ENCODE measurements around the gene PRR18. TPM values are rescaled to one million over a fixed set of nuclear protein-coding genes. Genes with fewer than 3 reads are reported as not detected.

The PRR18 gene
- total and polyA plus RNA-seq, 2 donors from 2014 or later, result 0.19 TPM; not detected in 1

DNA sequence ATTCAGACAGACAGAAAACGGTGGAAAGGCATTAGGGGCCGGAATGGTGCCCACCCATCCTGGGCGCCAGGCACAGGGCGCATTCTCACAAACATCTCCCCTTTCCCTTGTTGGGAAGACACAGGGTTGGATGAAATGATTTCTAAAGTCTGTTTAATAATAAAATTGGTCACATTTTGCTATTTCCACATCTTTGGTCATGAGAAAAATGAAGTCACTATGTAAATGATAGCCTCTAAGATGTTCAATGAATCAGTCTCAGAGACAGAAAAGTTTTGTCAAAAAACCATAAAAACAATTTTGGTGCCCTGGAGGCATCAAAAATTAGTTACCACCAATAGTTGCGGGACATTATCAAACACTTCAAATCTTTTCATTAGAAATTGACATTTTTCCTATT is 40.7 kb downstream of the PRR18 start:
- TF ChIP-seq, protein P1, sequence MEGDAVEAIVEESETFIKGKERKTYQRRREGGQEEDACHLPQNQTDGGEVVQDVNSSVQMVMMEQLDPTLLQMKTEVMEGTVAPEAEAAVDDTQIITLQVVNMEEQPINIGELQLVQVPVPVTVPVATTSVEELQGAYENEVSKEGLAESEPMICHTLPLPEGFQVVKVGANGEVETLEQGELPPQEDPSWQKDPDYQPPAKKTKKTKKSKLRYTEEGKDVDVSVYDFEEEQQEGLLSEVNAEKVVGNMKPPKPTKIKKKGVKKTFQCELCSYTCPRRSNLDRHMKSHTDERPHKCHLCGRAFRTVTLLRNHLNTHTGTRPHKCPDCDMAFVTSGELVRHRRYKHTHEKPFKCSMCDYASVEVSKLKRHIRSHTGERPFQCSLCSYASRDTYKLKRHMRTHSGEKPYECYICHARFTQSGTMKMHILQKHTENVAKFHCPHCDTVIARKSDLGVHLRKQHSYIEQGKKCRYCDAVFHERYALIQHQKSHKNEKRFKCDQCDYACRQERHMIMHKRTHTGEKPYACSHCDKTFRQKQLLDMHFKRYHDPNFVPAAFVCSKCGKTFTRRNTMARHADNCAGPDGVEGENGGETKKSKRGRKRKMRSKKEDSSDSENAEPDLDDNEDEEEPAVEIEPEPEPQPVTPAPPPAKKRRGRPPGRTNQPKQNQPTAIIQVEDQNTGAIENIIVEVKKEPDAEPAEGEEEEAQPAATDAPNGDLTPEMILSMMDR (IDR thresholded peaks at IDR 0.05; ENCODE audit: borderline replicate concordance, extremely low read depth, insufficient read depth), result no peak
- no peak overlapping the region for H3K9ac ChIP-seq (ENCODE audit: low read length in 3 of 3)
- intact Hi-C loops (cut with DNase I), result no loop called here
- no peak overlapping the region for H3K4me3 ChIP-seq (ENCODE audit: low read length in 3 of 3)
- FAIRE-seq (no peak), DNase-seq (no peak)
- no peaks in the 10 kb centered on the region for H3K36me3 ChIP-seq (ENCODE audit: control insufficient read depth in 2 of 3, insufficient read depth in 3 of 3, low read length in 3 of 3)
- H3K4me1 ChIP-seq (ENCODE audit: control insufficient read depth in 2 of 3, insufficient read depth in 2 of 3, low read depth in 1 of 3, low read length in 3 of 3), result no peaks in the 10 kb centered on the region
- peaks cover 9% of the 10 kb centered on the region for H3K27me3 ChIP-seq (ENCODE audit: control insufficient read depth, insufficient read depth, low read length)
- H3K27ac ChIP-seq (ENCODE audit: low read depth in 2 of 2, low read length in 2 of 2), result no peak overlapping the region
- no peaks in the 10 kb centered on the region for H3K9me3 ChIP-seq (ENCODE audit: control insufficient read depth in 2 of 3, insufficient read depth in 1 of 3, low read length in 3 of 3)

DNA sequence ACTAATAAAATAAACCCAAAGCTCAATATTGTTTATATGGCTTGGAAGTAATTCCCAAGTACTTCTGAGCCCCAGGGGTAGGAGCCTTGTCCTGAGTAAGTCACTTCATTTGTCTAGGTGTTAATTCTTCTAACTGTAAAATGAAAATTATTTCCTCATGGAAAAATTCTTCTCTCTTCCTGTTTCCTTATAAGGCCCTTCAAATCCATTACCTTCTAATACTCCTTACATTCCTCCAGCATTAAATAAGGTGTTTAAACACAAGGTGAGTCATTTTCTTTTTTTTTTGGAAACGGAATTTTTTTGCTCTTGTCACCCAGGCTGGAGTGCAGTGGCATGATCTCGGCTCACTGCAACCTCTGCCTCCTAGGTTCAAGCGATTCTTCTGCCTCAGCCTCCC is 41.9 kb downstream of the PRR18 start:
- Histone ChIP-seq H3K9me3 (ENCODE audit: control insufficient read depth in 2 of 3, insufficient read depth in 1 of 3, low read length in 3 of 3) (no peaks in the 10 kb centered on the region), H3K4me3 (ENCODE audit: low read length in 3 of 3) (no peak overlapping the region), H3K4me1 (ENCODE audit: control insufficient read depth in 2 of 3, insufficient read depth in 2 of 3, low read depth in 1 of 3, low read length in 3 of 3) (no peaks in the 10 kb centered on the region), H3K9ac (ENCODE audit: low read length in 3 of 3) (no peak overlapping the region), H3K27me3 (ENCODE audit: control insufficient read depth, insufficient read depth, low read length) (peaks cover 9% of the 10 kb centered on the region), H3K27ac (ENCODE audit: low read depth in 2 of 2, low read length in 2 of 2) (no peak overlapping the region), H3K36me3 (ENCODE audit: control insufficient read depth in 2 of 3, insufficient read depth in 3 of 3, low read length in 3 of 3) (no peaks in the 10 kb centered on the region)
- intact Hi-C loops (cut with DNase I), result no loop called here
- FAIRE-seq (no peak), DNase-seq (no peak)
- TF ChIP-seq, protein P1 (IDR thresholded peaks at IDR 0.05; ENCODE audit: borderline replicate concordance, extremely low read depth, insufficient read depth), result no peak

DNA sequence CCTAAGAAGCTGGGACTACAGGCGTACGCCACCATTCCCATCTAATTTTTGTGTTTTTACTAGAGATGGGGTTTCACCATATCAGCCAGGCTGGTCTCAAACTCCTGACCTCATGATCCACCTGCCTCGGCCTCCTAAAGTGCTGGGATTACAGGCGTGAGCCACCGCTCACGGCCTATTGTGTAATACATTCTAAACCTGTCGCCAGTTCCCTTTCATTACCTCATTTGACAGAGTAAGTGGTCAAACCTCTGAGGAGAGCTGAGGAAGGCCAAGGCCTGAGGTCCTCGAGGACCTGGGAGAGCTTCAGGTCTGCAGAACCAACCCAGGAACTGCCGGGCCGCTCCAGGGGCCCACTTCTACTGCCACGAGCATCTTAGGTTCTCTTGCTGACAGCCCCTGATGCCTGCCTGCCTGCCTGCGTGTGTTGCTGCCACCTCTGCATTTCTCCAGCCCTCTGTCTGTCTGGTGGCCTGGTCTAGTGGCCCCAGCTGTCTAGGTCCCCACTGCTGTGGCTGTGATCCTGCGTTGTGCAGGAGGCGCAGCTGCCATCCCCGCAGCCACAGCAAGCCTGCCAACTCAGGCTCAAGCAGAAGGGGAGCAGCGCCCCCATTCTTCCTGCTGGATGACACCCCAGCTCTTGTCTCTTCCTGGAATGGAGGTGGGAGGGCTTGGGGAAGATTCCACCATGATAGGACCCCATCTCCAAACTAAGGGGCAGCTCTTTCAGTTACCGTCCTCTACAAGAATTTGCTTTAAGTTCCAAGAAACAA is 45.3 kb downstream of the PRR18 start:
- no peak for FAIRE-seq
- Histone ChIP-seq H3K36me3 (ENCODE audit: control insufficient read depth in 2 of 3, insufficient read depth in 3 of 3, low read length in 3 of 3) (no peaks in the 10 kb centered on the region), H3K27ac (ENCODE audit: low read depth in 2 of 2, low read length in 2 of 2) (no peak overlapping the region), H3K4me1 (ENCODE audit: control insufficient read depth in 2 of 3, insufficient read depth in 2 of 3, low read depth in 1 of 3, low read length in 3 of 3) (no peaks in the 10 kb centered on the region), H3K9ac (ENCODE audit: low read length in 3 of 3) (no peak overlapping the region), H3K4me3 (ENCODE audit: low read length in 3 of 3) (no peak overlapping the region), H3K27me3 (ENCODE audit: control insufficient read depth, insufficient read depth, low read length) (no peaks in the 10 kb centered on the region), H3K9me3 (ENCODE audit: control insufficient read depth in 2 of 3, insufficient read depth in 1 of 3, low read length in 3 of 3) (no peaks in the 10 kb centered on the region)
- intact Hi-C loops (cut with DNase I), result no loop called here
- DNase-seq, result no peak
- TF ChIP-seq, protein P1 (IDR thresholded peaks at IDR 0.05; ENCODE audit: borderline replicate concordance, extremely low read depth, insufficient read depth), result no peak

All from kidney (tissue), 14 donors.